Measurements from ENCODE around the gene RAN. TPM values are rescaled to one million over a fixed set of nuclear protein-coding genes. Genes with fewer than 3 reads are reported as not detected.

Gene RAN
- total RNA-seq, 1 experiment from 2014 or later, result 1,968 TPM

DNA sequence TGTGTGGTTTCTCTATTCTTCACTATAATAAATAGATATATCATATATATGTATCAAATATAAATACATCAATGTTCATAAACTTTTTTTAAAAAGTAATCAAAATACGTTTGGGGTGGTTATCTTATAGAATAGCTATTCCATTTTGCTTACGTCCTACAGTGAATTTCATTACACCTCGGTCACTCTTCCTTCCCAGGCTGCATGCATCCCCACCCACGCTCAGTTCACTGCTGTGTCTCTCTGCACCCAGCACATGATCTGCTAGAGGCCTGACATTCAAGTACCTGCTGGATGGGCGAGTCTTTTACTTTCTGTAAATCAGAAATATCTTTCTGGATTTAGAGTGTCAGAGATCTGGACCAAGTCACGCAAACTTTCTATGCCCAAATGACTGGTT is 36.4 kb upstream of the RAN start:
- no peaks in the 10 kb centered on the region for H3K9me3 ChIP-seq (ENCODE audit: control insufficient read depth, low read depth, low read length)
- WGBS (ENCODE audit: extremely low coverage, insufficient read length, low lambda C conversion rate), result no CpG with 5 or more reads among the region's 6 CpGs
- Mint-ChIP-seq H3K27ac (no peak overlapping the region), H3K27me3 (ENCODE audit: low read depth) (peaks cover 18% of the 10 kb centered on the region), H3K4me1 (peaks cover 50 to 69% of the 10 kb centered on the region in 2 experiments), H3K36me3 (ENCODE audit: insufficient read depth in 1 of 3, low read depth in 3 of 3) (peaks cover 0 to 4% (median 0%) of the 10 kb centered on the region in 3 experiments; a peak in 3 of 7 replicates), H3K4me3 (no peak overlapping the region), H3K9me3 (no peaks in the 10 kb centered on the region)
- H2BK12ac ChIP-seq (ENCODE audit: insufficient read length, low read depth, low read length), result no peak overlapping the region
- peaks cover 8% of the 10 kb centered on the region for H3K23me2 ChIP-seq (ENCODE audit: insufficient read length, low read depth, low read length, poor library complexity, severe bottlenecking)
- no peaks in the 10 kb centered on the region for H4K20me1 ChIP-seq (ENCODE audit: control insufficient read depth, insufficient read depth, insufficient read length)
- H2BK15ac ChIP-seq (ENCODE audit: low read depth, low read length), result no peak overlapping the region
- H3K23ac ChIP-seq (ENCODE audit: insufficient read length, low read depth, low read length), result no peak overlapping the region
- TF ChIP-seq CTCF (conservative IDR thresholded peaks at IDR 0.05), result no peak
- no peak overlapping the region for H4K5ac ChIP-seq (ENCODE audit: insufficient read length, low read depth, low read length)
- no peak overlapping the region for H3K14ac ChIP-seq (ENCODE audit: insufficient read depth, low read length)
- no peak overlapping the region for H4K8ac ChIP-seq (replicated peaks; ENCODE audit: insufficient read length, low read depth, low read length)
- H3K4me2 ChIP-seq (ENCODE audit: insufficient read depth, insufficient read length, low read length), result no peak overlapping the region
- no peaks in the 10 kb centered on the region; the same call in 1 of the 2 replicates for H3K4me1 ChIP-seq (ENCODE audit: insufficient read depth, low read length)
- H3K4ac ChIP-seq (ENCODE audit: low read depth, low read length), result no peak overlapping the region
- H2AFZ ChIP-seq (ENCODE audit: low read length), result no peak overlapping the region
- H3K56ac ChIP-seq (ENCODE audit: insufficient read length, low read depth, low read length), result no peak overlapping the region
- H2AK5ac ChIP-seq (ENCODE audit: insufficient read length, low read length), result no peak overlapping the region
- no peak overlapping the region for H3K9ac ChIP-seq (ENCODE audit: extremely low read depth, insufficient read length, low read length)
- H2BK120ac ChIP-seq (ENCODE audit: low read depth, low read length, poor library complexity, severe bottlenecking), result no peak overlapping the region
- no peak overlapping the region for H2BK5ac ChIP-seq (ENCODE audit: insufficient read length, low read length)
- H3T11ph ChIP-seq (ENCODE audit: low read length), result no peak overlapping the region
- H3K79me2 ChIP-seq (ENCODE audit: insufficient read depth, low read length), result peaks cover 7% of the 10 kb centered on the region; the same call in 1 of the 2 replicates
- no peaks in the 10 kb centered on the region for H3K27me3 ChIP-seq (ENCODE audit: insufficient read depth, low read length)
- no peak overlapping the region for H2BK20ac ChIP-seq (ENCODE audit: low read depth, low read length, poor library complexity, severe bottlenecking)
- peak; percentile 19 for DNase-seq
- peaks cover 3% of the 10 kb centered on the region for H3K79me1 ChIP-seq (ENCODE audit: insufficient read depth, low read depth, low read length, poor library complexity, severe bottlenecking)
- H3K27ac ChIP-seq (ENCODE audit: insufficient read length, low read depth, low read length), result no peak overlapping the region
- no peak overlapping the region for H3K18ac ChIP-seq (ENCODE audit: insufficient read length, low read depth, low read length)
- no peak overlapping the region for H4K91ac ChIP-seq (ENCODE audit: insufficient read length, low read depth, low read length)
